GM23338 (cell line): ENCODE data around the gene AFAP1.

Source experiments
- CREB1 ChIP-seq: fragments of 250-450 bp; sonication (Bioruptor Pico); IDR thresholded peaks from 2 replicates; pipeline ENCODE4 v1.5.0; 2020; ENCODE audit warnings: low read depth, mild to moderate bottlenecking, moderate library complexity
- CTCF ChIP-seq, 2 experiments: fragments of 200-600 bp in 1 of 2; sonication (generic) in 1 of 2; conservative IDR thresholded peaks; 2 replicates each; pipeline versions ENCODE4 v1.5.1 to v1.6.1; 2016 to 2017; ENCODE audit warnings: antibody characterized with exemption in 2 of 2, low read depth in 2 of 2, mild to moderate bottlenecking in 2 of 2, moderate library complexity in 1 of 2
- EZH2 ChIP-seq: fragments of 200-600 bp; sonication (generic); IDR thresholded peaks from one replicate; pipeline ENCODE4 v1.8.0; 2017; ENCODE audit warnings: antibody characterized with exemption, mild to moderate bottlenecking, low read depth; ENCODE audit not compliant: unreplicated experiment
- POLR2AphosphoS5 ChIP-seq: IDR thresholded peaks from 2 replicates; pipeline ENCODE4 v1.6.1; 2016; ENCODE audit warnings: antibody characterized with exemption, low read depth
- REST ChIP-seq: IDR thresholded peaks from one replicate; pipeline ENCODE4 v1.6.1; 2018; ENCODE audit warnings: antibody characterized with exemption; ENCODE audit not compliant: unreplicated experiment

- TF ChIP-seq CTCF (conservative IDR thresholded peaks at IDR 0.05; ENCODE audit: low read depth in 2 of 2) (no peak), POLR2AphosphoS5 (no peak), EZH2 (no peak), REST (no peak), CREB1 (no peak)
These were observed 153.1 kb downstream of the AFAP1 start for GRCh38 chr4:7786517-7786916.
